ENCODE measurements around the gene ASIC1.
"Not testable (repeated sequence)": the region's sequence is repeated elsewhere in the genome, so short reads cannot be mapped to it uniquely, and the experiment has no call there.

Gene ASIC1

DNA sequence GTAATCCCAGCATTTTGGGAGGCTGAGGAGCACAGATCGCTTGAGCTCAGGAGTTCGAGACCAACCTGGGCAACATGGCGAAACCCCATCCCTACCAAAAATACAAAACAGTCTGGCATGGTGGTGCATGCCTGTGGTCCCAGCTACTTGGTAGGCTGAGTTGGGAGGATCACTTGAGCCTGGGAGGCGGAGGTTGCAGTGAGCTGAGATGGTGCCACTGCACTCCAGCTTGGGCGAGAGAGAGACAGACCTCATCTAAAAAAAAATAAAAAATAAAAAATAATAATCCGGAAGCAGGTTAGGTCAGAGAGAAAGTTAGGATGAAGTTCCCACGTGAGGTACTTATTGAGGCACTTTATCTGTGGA is 27.0 kb downstream of the ASIC1 start:
- in situ Hi-C loops (cut with MboI; ENCODE audit: low sequenced_read_pairs) = not testable (repeated sequence)

DNA sequence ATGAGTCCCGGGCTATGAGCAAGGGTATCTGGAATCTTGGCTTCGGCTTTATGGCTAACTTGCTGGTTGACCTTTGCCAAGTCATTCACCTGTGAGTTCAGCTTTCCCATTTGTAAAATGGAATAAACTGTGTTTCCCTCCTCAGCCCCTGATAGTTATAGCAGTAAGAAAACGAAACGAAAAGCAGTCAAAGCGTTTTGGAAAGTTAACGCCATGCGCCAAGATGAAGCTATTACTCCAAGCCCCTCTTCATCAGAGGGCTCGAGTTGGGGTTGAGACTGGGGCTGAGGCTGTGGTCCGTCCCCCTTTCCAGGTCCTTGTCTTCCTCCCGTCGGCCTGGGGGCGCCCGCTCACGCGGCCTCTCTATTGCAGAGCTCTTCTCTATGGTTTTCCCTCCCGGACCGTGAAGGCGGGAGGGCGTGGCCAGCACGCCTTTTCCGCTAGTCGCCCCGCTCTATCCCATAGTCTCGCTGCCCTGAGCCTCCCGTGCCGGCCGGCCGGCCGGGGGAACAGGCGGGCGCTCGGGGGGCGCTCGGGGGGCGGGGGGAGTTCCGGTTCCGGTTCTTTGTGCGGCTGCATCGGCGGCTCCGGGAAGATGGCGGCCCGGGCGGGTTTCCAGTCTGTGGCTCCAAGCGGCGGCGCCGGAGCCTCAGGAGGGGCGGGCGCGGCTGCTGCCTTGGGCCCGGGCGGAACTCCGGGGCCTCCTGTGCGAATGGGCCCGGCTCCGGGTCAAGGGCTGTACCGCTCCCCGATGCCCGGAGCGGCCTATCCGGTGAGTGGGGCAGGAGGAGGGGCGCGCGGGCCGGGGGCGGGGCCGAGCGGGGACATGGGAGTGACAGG is 27.6 kb downstream of the ASIC1 start, which contains the start of gene SMARCD1:
Gene SMARCD1 (plus strand): TSS at position 568 of the 840 bp plus-strand sequence. CDS start 28 bp downstream, at position 596.
- in situ Hi-C loops (cut with MboI; ENCODE audit: low sequenced_read_pairs) = no loop called here

DNA sequence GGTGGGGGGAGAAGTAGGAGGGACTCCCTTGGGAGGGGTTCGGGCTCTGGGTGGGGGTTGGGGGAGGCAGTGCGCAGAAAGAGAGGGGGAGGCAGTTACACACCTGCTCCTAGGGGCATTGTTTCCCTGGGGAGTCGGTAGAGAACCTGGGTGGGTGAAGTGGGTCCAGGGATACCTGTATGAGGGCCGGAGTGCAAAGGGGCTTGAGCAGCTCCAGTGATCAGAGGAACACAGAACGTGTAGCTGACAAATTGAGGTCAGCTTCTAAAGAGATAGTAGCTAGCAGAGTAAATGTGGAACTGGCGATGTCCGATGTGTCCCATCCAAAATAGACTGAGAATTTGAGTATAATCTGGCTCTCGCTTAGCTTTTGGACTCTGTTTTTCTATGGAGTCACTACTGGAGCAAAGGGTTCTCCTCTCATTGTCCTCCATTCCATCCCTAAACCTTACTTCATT is 28.2 kb downstream of the ASIC1 start:
- in situ Hi-C loops (cut with MboI; ENCODE audit: low sequenced_read_pairs) = no loop called here

DNA sequence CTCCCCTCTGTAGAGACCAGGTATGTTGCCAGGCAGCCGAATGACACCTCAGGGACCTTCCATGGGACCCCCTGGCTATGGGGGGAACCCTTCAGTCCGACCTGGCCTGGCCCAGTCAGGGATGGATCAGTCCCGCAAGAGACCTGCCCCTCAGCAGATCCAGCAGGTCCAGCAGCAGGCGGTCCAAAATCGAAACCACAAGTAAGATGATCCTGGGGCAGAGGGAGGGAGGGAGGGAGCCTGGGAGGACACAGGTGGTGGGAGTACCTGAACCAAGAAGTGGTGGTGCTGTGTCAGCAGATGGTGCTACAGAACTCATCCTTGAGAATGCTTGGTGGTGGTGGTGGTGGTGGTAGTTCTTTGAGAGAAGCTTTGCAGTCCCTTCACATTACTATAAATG is 28.8 kb downstream of the ASIC1 start:
- in situ Hi-C loops (cut with MboI; ENCODE audit: low sequenced_read_pairs) = no loop called here

DNA sequence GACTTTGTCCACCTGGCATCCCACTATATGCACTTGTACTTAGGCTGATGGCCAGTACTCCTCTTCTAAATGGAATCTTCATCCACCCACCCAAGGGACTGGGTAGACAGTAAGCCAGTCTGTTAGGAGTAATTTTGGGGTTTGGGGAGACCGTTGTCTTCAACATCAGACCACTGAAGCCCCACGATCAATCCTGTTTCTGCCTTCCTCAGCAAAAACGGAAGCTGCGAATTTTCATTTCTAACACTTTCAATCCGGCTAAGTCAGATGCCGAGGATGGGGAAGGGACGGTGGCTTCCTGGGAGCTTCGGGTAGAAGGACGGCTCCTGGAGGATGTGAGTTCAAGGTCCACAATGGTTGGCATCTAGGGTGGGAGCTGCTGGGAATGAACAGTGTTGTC is 29.8 kb downstream of the ASIC1 start:
- in situ Hi-C loops (cut with MboI; ENCODE audit: low sequenced_read_pairs) = no loop called here

DNA sequence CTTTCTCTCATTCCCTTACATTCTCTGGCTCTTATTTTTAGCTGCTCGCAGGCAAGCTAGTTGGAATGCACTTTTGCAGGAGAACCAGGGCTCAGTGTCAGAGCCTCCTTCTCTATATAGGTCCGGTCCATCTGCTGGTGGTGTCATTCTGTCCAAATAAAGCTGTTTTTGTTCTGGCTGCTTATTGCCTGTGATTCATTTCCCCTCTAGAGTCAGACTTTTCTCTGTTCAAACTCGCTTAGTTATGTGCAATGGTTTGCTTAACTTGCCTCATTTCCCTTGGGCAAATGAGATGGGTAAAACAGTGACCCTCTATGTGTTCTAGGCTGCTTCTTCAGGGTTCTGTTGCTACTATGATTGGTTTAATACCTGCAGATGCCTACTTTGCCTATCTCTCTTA is 30.6 kb downstream of the ASIC1 start:
- in situ Hi-C loops (cut with MboI; ENCODE audit: low sequenced_read_pairs) = no loop called here

DNA sequence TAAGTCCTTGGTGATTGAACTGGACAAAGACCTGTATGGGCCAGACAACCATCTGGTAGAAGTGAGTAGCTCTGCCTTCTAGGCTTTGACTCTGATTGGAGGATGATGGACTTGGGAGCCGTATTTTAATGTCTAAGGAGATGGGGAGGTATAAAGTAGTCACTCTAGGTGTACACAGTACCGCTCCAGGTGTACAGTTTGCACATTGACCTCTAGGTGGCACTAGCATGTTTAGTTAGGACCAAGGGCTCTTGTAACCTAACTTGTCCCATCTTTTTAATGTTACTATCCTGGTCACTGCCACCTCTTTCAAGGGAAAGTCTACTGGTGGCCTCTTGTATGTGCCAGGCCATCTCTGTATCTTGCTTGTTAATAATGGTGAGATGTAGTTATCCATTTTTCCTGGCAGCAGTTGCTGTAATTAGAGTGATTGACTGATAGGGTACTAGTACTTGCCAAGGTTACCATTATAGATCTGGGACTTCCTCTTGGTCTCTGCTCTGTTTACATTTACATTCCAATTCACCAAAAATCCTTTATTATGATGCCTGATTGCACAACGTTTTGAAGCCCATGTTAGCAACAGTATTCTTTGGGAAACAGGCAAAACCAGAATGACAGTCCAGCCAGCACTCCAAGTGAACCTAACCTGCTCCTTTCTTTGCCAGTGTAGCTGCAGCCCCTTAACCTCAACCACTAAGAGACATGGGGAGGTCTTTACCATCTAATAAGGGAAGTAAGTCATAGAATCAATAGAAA is 31.4 kb downstream of the ASIC1 start:
- in situ Hi-C loops (cut with MboI; ENCODE audit: low sequenced_read_pairs) = no loop called here

DNA sequence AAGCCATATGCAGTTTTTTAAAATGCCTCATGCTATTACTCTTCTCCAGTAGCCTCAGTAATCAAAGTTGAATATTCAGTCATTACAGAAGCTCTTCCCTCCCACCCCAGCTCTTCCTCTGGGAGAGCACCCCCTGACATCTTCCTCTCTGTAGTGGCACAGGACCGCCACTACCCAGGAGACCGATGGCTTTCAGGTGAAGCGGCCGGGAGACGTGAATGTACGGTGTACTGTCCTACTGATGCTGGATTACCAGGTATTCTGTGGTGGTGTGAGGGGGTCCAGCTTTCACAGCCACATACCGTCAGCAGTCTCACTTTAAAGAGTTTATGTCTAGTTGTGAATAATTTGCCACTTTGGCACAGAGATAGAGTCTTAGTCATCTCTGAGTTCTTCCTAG is 32.3 kb downstream of the ASIC1 start:
- in situ Hi-C loops (cut with MboI; ENCODE audit: low sequenced_read_pairs) = no loop called here

DNA sequence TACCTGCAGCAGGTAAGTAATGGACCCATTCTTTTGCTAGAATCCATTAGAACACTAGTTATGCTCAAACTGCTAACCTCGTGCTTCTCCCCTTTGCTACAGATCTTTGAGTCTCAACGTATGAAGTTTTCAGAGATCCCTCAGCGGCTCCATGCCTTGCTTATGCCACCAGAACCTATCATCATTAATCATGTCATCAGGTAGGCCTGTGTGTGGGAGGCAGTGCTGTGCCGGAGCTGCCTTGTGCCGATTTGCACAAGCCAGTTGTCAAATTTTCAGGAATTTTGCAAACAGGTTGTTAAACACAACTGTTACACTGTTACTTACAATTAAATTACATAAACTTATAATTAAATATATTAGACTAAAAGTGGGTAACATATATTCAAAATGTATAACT is 33.0 kb downstream of the ASIC1 start:
- in situ Hi-C loops (cut with MboI; ENCODE audit: low sequenced_read_pairs) = no loop called here

DNA sequence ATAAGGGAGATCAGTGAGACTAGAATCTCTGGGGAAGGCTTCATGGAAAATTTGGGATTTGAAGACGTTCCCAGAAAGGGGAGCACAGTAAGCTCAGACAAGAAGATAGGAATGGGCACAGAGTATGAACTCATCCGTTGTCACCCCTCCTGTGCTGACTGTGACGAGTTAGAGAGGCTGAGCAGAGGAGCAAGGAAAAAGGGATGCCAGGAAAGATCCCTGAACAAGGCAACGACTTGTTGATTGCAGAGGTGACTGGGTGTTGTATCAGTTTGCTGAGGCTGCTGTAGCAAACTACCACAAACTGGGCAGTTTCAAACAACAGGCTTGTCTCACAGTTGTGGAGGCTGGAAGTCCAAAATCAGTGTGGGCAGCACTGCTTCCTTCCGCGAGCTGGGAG is 40.6 kb downstream of the ASIC1 start:
- in situ Hi-C loops (cut with MboI; ENCODE audit: low sequenced_read_pairs) = no loop called here

DNA sequence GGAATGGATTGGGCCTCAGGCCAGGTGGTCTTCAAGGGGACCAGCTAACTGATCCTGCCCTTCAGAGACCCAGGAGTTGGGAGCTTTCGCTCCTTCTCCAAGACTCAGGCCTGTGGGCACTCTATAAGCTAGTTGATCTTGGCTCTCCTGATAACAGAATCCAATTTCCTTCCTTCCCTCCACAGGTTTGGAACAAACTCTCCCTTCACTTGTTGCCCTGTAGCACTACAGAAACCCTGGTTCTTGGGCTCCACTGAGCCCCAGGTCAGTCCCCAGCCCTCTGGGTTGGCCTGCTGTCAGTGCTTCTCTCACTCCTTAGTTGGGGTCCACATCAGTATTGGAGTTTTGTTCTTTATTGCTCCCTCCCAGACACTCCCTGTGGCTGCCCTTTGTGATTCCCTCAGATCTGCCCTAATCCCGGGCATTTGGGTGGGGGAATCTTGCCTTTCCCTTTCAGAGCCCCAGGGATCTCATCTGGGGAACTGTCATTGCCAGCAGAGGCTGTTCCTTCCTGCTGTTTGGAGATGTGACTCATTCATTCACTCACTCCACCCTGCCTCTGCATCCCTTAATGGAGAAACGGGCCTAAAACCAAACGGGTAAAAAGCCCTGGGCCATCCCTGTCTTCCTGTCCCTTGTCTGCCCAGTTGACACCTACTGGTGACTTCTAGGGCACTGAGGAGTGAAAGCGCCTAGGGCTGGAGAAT is 42.1 kb downstream of the ASIC1 start:
- in situ Hi-C loops (cut with MboI; ENCODE audit: low sequenced_read_pairs) = no loop called here

DNA sequence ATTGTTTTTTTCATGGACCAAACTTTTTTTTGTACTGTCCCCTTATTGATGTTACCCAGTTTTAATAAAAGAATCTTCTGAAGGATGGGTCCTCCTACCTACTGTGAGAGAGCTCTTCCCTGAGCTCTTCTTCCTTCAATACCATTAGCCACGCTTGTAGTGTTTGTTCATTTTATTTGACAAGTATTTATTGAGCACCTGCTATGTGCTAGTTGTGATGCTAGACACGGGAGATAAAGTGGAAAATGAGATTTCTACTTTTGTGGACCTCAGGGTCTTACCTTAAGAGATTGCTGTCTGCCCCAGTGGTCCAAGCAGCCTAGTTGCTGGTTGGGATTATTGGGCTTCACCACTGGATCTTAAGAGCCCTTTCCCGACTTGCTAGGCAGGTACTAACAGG is 43.2 kb downstream of the ASIC1 start:
- in situ Hi-C loops (cut with MboI; ENCODE audit: low sequenced_read_pairs) = no loop called here

DNA sequence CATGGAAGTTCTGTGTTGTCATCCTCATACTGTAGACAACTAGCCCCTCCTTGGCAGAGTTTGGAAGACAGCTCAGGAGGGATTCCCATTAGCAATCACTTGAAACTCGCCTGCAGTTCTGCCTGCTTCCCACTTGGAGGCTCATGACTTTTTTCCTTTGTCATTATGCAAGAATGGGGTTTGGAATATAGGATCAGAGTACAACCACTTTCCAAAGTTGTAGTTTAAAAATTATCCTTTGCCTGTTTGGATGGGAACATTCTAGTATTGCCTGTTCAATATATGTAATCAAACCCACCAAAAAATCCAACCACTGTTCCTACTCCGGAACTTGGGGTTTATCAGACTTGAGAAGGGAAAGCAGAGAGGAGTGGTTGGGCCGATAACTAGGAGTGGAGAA is 44.3 kb downstream of the ASIC1 start:
- in situ Hi-C loops (cut with MboI; ENCODE audit: low sequenced_read_pairs) = no loop called here

DNA sequence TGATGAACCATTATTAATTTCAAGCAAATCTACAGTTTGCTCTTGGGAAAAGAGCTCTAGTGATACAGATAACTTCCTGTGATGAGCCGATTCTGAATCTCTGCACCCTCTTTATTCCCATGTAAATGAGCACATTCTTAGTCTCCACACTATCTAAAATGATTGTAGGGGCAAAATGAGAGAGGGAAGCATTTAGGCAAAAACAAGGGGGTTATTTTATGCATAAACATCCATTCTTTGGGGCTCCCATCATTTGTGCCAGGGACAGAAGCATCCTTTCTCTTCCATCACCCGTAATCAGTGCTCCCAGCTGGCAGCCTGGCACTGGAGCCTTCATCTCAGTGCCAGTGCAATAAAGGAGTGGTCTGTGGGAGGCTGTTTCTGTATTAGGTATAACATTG is 44.7 kb downstream of the ASIC1 start:
- in situ Hi-C loops (cut with MboI; ENCODE audit: low sequenced_read_pairs) = no loop called here

DNA sequence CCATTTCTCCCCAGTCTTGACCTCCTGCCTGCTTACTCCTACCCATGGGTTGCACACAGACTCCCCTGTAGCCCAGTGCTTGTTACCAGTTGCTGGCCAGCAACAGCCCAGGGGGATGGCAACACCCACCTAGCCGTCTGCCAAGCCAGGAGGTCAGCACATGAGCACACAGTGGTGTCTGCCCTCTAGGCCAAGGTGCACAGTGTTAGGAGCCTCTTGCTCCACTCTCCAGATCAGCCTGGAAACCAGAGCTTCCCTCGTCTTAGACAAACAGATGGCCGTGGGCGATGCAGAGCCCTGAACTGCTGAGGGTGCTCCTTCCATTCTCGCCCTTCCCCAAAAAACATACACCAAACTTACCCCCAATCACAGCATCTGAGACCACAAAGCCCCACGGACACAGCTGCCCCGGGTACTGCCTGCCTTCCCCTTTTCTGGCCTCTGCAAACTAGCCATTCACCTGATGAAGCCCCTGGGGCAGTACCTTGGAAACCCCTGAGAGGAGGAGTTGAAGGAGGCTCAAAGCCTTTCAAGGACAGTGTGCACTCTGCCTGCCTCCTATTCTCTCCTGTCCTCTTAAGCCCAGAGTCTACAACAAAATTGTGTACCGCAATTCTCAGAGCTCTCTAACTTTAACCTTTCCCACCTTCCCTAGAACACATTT is 45.4 kb downstream of the ASIC1 start:
- in situ Hi-C loops (cut with MboI; ENCODE audit: low sequenced_read_pairs) = no loop called here

DNA sequence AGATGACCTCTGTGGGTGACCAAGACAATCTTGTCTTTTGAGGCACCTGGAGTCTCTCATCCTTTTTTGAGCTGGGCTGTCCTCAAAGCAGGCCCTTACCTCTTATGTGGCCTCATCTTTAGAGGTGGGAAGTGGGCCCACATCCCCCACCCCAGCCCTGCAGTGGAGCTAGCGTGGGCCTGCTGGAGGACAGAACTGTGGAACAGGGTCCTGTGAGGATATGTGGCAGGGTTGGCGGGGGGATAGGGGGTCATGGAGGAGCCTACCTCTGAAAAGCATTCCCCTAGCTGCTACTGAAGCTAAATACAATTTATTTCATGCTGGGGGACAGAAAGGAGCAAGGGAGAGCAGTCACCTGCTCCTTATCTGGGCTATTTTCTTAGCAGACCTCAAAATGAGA is 46.0 kb downstream of the ASIC1 start:
- in situ Hi-C loops (cut with MboI; ENCODE audit: low sequenced_read_pairs) = no loop called here

DNA sequence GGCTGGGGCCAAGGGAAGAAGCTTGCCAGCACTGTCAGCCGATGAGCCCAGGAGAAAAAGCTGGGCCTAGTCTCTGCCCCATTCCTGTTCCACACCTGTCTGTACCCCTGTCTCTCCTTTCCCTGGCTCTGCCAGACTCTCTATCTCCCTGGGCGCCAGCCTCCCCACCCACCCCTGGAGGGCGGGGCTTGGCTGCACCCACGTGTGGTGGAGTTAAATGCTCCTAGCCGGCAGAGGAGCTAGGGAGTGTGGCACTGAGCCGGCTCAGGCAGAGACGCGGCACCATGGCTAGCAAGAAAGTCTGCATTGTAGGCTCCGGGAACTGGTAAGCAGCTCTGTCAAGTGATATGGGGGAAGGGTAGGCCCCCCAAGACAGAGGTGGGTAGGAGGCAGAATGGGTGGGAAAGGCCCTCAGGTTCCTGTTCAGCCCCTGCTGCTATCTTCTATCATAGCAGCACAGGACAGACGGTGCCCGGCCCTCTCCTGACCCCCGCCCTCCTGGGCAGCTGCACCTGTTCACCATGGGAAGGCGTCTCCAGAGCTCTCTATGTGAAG is 46.4 kb downstream of the ASIC1 start, which contains the start of gene GPD1:
Gene GPD1 (plus strand): TSS at position 242 of the 555 bp plus-strand sequence. CDS start 43 bp downstream, at position 285.
- in situ Hi-C loops (cut with MboI; ENCODE audit: low sequenced_read_pairs) = no loop called here

DNA sequence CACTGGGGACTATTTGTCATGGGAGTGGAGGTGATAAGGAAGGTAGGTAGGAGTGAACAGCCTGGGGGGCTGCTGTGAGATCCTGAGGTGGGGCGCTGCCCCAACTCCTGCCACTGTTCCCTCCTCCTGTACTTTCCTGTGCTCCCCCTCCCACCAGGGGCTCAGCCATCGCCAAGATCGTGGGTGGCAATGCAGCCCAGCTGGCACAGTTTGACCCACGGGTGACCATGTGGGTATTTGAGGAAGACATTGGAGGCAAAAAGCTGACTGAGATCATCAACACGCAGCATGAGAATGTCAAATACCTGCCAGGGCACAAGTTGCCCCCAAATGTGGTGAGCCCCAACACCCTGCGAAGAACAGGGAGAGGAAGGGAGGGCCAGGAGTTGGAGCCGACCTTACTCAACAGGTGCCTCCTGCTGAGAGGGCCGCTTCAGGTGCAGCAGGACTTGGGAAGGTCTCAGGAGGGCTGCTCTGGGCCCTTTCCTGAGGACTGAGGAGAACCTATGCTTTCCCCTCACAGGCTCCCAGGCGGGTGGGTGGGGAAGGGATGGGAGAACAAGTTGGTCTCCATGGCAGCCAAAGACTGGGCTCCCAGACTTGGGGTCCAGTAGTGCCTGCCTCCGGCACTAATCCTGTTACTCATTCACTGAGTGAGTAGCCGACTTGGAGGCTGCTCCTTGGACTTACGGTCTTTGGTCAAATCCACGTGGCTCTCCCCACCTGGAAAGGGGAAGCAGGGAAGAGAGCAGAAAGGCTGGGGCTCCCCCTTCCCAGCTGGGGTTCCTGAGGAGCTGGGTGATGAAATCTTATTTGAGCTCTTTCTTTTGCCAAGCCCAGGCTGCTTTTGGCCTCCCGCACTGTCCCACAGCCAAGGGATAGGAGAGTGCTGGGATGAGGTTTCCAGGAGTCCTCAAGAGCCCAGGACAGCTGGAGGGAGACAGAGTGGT is 47.3 kb downstream of the ASIC1 start:
- in situ Hi-C loops (cut with MboI; ENCODE audit: low sequenced_read_pairs) = no loop called here

DNA sequence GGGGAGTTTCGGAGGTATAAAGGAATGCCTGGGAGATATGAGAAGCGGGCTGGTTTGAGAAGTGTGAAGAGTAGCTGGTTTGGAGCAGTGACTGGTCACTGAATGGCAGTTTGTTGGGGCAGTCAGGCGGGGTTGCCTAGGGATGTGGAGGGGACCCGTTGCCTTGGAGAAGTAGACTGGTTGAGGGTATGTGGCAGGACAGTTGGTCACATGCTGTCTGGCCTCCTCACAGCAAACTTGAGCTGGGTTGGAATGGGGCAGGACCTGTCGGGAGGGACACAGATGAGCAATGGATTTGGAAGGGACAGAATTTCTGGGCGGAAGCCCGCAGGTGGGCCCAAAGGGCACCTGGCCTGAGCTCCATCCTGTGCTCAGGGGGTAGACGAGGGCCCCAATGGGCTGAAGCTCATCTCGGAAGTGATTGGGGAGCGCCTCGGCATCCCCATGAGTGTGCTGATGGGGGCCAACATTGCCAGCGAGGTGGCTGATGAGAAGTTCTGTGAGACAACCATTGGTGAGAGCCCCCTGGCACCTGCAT is 48.6 kb downstream of the ASIC1 start:
- in situ Hi-C loops (cut with MboI; ENCODE audit: low sequenced_read_pairs) = no loop called here

All from hTERT RPE-1 (cell line).